ENCODE measurements around the gene NAALADL2.
"Not testable (repeated sequence)": the region's sequence is repeated elsewhere in the genome, so short reads cannot be mapped to it uniquely, and the experiment has no call there.

Gene NAALADL2

GRCh38 chr3:175421902-175422301, 562.8 kb downstream of the NAALADL2 start:
- no peak for DNase-seq
- no peaks in the 10 kb centered on the region for H3K36me3 ChIP-seq (replicated peaks)
- H3K4me3 ChIP-seq (ENCODE audit: low read depth, low read length) = no peak overlapping the region
- no peak for TF ChIP-seq CTCF (IDR thresholded peaks at IDR 0.05; ENCODE audit: low read depth, low read length, missing control alignments)
- H3K27ac ChIP-seq = no peak overlapping the region
- H3K27me3 ChIP-seq (replicated peaks) = no peaks in the 10 kb centered on the region
- in situ Hi-C loops (cut with HindIII; ENCODE audit: low pct_ligation_motif_present, low sequenced_read_pairs) = no loop called here

GRCh38 chr3:175422744-175423143, 563.6 kb downstream of the NAALADL2 start:
- in situ Hi-C loops (cut with HindIII; ENCODE audit: low pct_ligation_motif_present, low sequenced_read_pairs) = no loop called here
- no peak overlapping the region for H3K27ac ChIP-seq
- H3K36me3 ChIP-seq (replicated peaks) = no peaks in the 10 kb centered on the region
- no peak for DNase-seq
- no peak overlapping the region for H3K4me3 ChIP-seq (ENCODE audit: low read depth, low read length)
- H3K27me3 ChIP-seq (replicated peaks) = no peaks in the 10 kb centered on the region
- no peak for TF ChIP-seq CTCF (IDR thresholded peaks at IDR 0.05; ENCODE audit: low read depth, low read length, missing control alignments)

- H3K27me3 ChIP-seq (replicated peaks); in situ Hi-C loops (cut with HindIII; ENCODE audit: low pct_ligation_motif_present, low sequenced_read_pairs); H3K4me3 ChIP-seq (ENCODE audit: low read depth, low read length); DNase-seq; H3K27ac ChIP-seq; H3K36me3 ChIP-seq (replicated peaks): not testable (repeated sequence)
These were observed 564.7 kb downstream of the NAALADL2 start for GRCh38 chr3:175423848-175424247.

- in situ Hi-C loops (cut with HindIII; ENCODE audit: low pct_ligation_motif_present, low sequenced_read_pairs) = no loop called here
- no peak for TF ChIP-seq CTCF (IDR thresholded peaks at IDR 0.05; ENCODE audit: low read depth, low read length, missing control alignments)
- H3K4me3 ChIP-seq (ENCODE audit: low read depth, low read length) = no peak overlapping the region
- no peak for DNase-seq
- no peak overlapping the region for H3K27ac ChIP-seq
- no peaks in the 10 kb centered on the region for H3K27me3 ChIP-seq (replicated peaks)
- H3K36me3 ChIP-seq (replicated peaks) = no peaks in the 10 kb centered on the region
These were observed 567.7 kb downstream of the NAALADL2 start for GRCh38 chr3:175426805-175427204.

- Histone ChIP-seq H3K27ac (no peak overlapping the region), H3K27me3 (replicated peaks) (no peaks in the 10 kb centered on the region), H3K4me3 (ENCODE audit: low read depth, low read length) (no peak overlapping the region), H3K36me3 (replicated peaks) (no peaks in the 10 kb centered on the region)
- TF ChIP-seq CTCF (IDR thresholded peaks at IDR 0.05; ENCODE audit: low read depth, low read length, missing control alignments) = no peak
- no peak for DNase-seq
- in situ Hi-C loops (cut with HindIII; ENCODE audit: low pct_ligation_motif_present, low sequenced_read_pairs) = no loop called here
These were observed 569.3 kb downstream of the NAALADL2 start for GRCh38 chr3:175428466-175428865.

- in situ Hi-C loops (cut with HindIII; ENCODE audit: low pct_ligation_motif_present, low sequenced_read_pairs) = no loop called here
- no peak for TF ChIP-seq CTCF (IDR thresholded peaks at IDR 0.05; ENCODE audit: low read depth, low read length, missing control alignments)
- H3K27ac ChIP-seq = peak overlapping the region; percentile 47
- DNase-seq = peak; percentile 69
- no peaks in the 10 kb centered on the region for H3K36me3 ChIP-seq (replicated peaks)
- H3K4me3 ChIP-seq (ENCODE audit: low read depth, low read length) = no peak overlapping the region
- H3K27me3 ChIP-seq (replicated peaks) = no peaks in the 10 kb centered on the region
These were observed 572.0 kb downstream of the NAALADL2 start for GRCh38 chr3:175430983-175431773.
